Stimulated activated CD4-positive, alpha-beta T cell treated with anti-CD3 and anti-CD28 coated beads, Interleukin-15, amount 100 ng/mL, for 1 hour (primary cell): ENCODE results near the gene MAPKAP1.

Experiments used
- DNase-seq, 2 donors: peaks; one replicate each; pipeline ENCODE4 v3.0.0-alpha.2; 2020; ENCODE audit warnings: low read depth in 1 of 2, low spot score in 1 of 2

Gene MAPKAP1

GRCh38 chr9:125538092-125538473 lies 168.9 kb downstream of the MAPKAP1 start:
- DNase-seq, result no peak

DNA sequence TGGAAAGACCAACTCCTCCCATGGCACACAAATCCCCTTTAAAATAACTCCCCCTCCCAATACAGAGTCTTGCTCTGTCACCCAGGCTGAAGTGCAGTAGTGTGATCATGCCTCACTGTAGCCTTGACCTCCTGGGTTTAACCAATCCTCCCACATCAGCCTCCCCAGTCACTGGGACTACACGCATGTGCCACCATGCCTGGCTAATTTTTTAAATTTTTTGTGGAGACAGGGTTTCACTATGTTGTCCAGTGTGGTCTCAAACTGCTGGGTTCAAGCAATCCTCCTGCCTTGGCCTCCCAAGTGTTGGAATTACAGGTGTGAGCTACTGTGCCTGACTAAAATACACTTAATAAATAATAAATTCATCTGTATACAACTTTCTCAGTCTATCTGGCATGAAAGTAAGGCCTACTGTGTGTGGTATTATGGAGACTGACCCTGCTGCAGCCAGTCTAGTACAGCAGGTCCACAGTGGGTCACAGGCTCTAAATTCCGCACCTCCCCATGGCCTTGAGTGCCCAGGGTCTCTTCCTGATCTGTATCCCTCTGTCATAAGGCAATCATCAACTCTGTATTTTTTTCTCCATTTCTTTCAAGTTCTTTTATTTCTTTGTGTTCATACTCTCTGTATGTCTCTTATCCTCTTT lies 169.4 kb downstream of the MAPKAP1 start:
- no peak for DNase-seq

DNA sequence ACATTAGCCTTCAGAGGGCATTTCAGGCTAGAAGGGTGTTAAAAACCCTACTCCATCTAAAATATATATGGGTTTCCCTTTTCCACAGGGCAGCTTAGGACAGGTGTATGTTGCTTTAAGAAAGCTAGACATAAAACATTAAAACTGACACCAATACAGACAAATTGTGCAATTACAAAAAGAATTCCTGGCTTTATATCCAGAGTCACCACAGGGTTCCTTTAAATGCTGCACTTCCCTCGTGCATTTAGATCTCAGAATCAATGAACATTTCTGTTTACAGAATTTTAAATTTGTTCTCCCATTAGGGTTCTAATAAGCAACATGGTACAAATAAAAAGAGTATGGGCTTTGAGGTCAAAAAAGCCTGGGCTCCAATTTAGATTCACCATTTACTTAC lies 170.2 kb downstream of the MAPKAP1 start:
- no peak for DNase-seq

DNA sequence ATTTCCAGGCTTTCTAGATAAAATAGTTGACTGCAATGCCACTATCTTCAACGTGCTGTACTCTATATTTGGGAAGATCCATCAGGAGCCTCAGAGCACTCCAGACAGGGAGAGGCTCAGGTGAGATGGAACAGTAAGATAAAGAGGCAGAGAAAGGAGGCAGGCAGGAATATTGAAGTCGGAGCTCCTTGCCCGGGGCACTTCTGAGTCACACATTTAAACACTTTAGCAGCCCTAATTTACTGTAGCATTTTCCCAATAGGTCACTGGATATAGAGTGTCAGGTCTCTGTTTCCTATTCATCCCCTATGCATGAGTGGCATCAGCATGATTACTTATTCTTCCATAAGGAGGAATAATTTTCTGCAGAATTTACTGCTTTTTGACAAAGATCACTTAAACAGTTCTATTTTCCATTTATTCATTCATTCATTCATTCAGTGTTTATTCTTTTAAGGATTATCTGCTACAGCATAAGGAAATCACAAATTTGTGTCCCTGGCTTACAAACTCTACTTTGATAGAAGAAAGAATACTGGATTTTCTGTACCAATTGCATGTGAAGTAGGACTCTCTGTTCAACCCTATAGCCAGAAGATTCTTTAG lies 170.7 kb downstream of the MAPKAP1 start:
- DNase-seq, result no peak

GRCh38 chr9:125534971-125535701 lies 171.9 kb downstream of the MAPKAP1 start:
- no peak for DNase-seq

- no peak for DNase-seq
Observed at GRCh38 chr9:125532812-125533594, 174.0 kb downstream of the MAPKAP1 start.

DNA sequence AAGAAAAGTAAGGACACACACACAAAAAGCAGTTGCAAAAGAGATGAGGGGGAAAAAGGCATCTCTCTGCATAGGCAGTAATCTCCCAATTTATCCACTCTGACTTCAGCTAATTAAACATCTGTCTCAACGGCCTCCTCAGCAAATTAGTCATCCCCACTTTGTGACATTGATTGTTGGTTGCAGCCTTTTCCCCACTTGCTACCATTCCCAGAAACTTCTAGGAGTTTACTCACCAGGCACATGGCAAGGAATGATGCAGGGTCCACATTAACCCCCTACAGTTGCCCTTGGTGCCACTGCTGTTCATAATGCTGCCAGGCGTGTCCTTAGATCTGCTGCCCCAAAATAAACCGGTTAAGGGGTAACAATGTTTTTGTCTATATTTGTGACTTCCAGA lies 174.6 kb downstream of the MAPKAP1 start:
- DNase-seq, result no peak

DNA sequence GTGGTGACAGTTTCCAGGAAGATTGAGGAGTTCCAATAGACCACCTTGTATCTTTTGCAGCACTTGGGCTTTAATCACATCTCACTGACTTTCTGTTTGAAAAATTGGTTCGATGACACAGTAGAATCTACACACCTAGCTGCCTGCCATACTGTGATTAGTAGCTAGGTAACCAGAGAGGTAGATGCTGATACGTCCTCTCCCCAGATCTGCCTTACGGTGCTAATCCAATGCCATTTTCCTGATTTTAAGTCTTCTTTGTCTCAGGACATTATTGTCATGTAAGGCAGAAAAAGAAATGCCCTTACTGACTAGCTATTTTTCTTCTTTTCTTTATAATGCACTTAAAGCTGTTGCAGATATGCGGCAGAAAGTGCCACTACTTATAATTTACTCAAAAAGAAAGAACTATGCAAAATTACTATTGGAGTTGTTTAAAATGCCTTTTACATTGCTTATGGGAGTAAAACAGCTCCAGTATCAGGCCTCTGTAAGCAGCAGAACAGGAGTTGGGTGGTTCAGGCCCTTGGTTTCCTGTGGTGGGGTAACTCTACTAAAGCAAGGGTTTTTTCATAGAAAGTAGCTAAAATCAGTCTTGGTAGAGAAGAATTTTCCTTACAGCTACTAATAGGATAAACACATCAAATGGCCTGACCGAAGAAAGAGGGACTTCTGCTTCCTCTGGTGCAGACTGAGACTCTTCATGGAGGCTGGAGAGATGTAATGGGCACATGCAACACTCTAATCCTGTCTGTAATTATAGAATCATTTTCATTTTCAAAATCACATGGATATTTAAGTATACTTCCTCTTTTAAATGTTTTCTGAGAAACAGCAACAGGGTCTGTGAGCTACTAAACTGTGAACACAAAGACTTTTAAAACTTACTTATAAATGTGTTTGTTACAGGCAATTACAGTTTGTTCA lies 177.2 kb downstream of the MAPKAP1 start:
- no peak for DNase-seq

- DNase-seq, result no peak
Observed at GRCh38 chr9:125529107-125529506, 177.9 kb downstream of the MAPKAP1 start.

- no peak for DNase-seq
Observed at GRCh38 chr9:125527471-125528002, 179.5 kb downstream of the MAPKAP1 start.

DNA sequence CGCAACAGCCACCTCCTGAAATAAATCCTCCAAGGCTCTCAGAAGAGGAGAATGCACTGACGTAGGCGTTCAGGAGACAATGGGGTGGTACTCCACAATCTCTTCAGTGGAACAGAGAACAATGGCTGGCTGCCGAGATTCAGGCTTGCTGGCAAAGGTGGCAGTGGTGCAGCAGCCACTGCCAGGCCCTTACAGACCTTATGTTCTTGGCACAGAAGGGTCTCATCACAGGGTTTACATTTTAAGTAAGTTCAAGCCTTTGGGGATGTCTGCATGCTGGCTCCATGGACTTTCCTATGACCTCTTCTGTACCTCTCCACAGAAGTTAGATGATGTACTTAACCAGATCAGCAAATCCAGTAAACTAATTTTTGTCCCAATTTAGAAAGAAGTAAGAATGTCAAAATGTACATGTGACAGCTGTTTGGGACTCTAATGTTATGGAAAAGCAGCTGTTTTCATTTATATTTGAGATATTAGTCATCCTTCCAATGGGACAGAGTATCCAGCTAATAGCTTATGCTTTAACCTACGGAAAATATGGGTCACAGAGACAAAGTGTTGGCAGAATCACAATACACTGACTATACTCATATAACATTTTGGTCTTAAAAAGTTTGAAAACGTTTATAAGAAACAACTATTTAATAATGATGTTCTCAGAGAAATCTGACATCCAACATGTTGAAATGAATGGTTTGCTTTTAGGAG lies 180.9 kb downstream of the MAPKAP1 start:
- no peak for DNase-seq

- DNase-seq, result no peak
Observed at GRCh38 chr9:125524583-125525355, 182.2 kb downstream of the MAPKAP1 start.

GRCh38 chr9:125523681-125524080 lies 183.3 kb downstream of the MAPKAP1 start:
- no peak for DNase-seq

DNA sequence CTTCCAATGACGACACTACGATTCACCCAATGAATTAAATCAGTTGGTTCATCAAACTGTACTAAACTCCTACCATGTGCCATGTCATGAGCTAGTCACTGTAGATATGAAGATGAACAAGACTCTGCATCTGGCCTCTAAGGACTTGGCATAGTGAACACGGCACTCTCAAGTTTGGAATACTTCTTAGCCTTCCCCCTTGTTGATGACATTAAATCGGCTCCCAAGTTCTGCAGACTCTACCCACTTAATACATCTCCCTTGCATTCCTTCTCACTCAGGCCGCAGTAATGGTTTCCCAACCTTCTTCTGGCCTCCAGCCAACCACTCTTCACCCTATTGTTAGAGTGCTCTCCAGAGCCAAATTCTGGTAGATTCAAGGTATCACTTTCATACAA lies 184.7 kb downstream of the MAPKAP1 start:
- DNase-seq, result no peak

DNA sequence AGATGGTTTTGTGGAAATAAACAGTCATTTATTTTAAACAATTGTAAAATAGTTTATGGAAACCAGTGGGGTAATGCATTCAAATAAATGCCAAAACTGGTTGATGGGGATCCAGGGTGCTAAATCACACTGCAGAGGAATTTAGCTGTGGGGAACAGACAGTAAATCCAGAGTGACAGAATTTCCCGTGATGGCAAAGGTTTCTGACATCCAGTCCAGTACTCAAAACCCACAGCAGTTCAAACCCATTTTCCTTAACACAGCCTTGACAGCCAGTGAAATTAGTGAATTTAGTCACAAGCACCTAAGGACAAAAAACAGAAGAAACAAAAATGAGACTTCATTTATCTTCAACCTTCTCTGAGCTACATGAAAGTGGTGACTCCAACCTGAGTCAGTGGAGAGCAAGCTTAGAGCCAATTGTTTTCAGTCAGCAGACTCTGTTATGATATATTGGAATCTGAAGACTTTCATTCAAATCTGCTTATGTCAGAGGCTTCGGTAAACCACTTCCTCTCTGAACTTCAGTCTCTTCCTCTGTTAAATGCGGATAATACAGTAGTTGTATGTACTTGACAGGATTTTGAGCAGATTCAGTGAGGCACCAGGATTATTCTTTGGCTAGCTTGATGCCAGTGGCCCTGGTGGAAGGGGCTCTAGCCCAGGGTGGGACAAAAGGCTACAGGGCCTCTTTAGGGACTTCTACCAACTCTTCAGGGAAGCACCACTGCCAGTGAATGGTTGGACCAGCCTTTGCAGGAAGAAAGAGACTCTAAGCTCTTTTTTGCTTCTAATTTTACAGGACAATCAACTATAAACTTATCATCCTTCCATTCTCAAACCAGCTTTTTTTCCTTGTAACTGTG lies 185.3 kb downstream of the MAPKAP1 start:
- no peak for DNase-seq

GRCh38 chr9:125519734-125520133 lies 187.3 kb downstream of the MAPKAP1 start:
- DNase-seq, result no peak

GRCh38 chr9:125517577-125517976 lies 189.4 kb downstream of the MAPKAP1 start:
- DNase-seq, result no peak
